ENCODE results near the gene MUC4.
"Not testable (repeated sequence)": the region's sequence is repeated elsewhere in the genome, so short reads cannot be mapped to it uniquely, and the experiment has no call there.

GRCh38 chr3:195784031-195784430 lies 27.7 kb downstream of the MUC4 start:
- not testable (repeated sequence) for TF ChIP-seq POLR2A (IDR thresholded peaks at IDR 0.05; ENCODE audit: low read depth, low read length); TAF1 (IDR thresholded peaks at IDR 0.05; ENCODE audit: borderline replicate concordance, low read depth, low read length)

Data from GM12892 (cell line).